NCI-H524 treated with DMSO at 0.1 percent for 48 hours (cell line): Measurements from ENCODE around the gene HSD17B8.
A peak's percentile ranks its signal among the peaks of the same experiment; 100 is the strongest.

Experiments used
- DNase-seq: peaks from one replicate; lab custom pipeline; 2025; lab: John Stamatoyannopoulos, UW

Gene HSD17B8

GRCh38 chr6:33191383-33192104, 12.9 kb upstream of the HSD17B8 start:
- DNase-seq = no peak

GRCh38 chr6:33192105-33192646, 12.3 kb upstream of the HSD17B8 start, which contains the start of gene COL11A2:
Gene COL11A2, minus strand, starts transcription at chr6:33192467. Its CDS starts 227 bp downstream, at chr6:33192240.
- DNase-seq = no peak

- DNase-seq = no peak
Observed at GRCh38 chr6:33192671-33193602, 11.5 kb upstream of the HSD17B8 start.

GRCh38 chr6:33193619-33194018, 10.8 kb upstream of the HSD17B8 start:
- no peak for DNase-seq

- no peak for DNase-seq
Observed at GRCh38 chr6:33194431-33194979, 9.9 kb upstream of the HSD17B8 start.

GRCh38 chr6:33195304-33196165, 8.9 kb upstream of the HSD17B8 start:
- DNase-seq = no peak

- DNase-seq = peak; percentile 35
Observed at GRCh38 chr6:33197431-33198048, 6.9 kb upstream of the HSD17B8 start.

GRCh38 chr6:33198159-33198852, 6.1 kb upstream of the HSD17B8 start:
- no peak for DNase-seq

- no peak for DNase-seq
Observed at GRCh38 chr6:33198853-33199436, 5.5 kb upstream of the HSD17B8 start.

- DNase-seq = no peak
Observed at GRCh38 chr6:33199687-33200218, 4.7 kb upstream of the HSD17B8 start.

- peak; percentile 88 for DNase-seq
Observed at GRCh38 chr6:33200219-33201146, 4.0 kb upstream of the HSD17B8 start, which contains the start of the genes RXRB and SLC39A7. Gene RXRB, minus strand, starts transcription at chr6:33200665. Its CDS starts 189 bp downstream, at chr6:33200476. Gene SLC39A7, plus strand, starts transcription at chr6:33200867. Its CDS starts 379 bp downstream, at chr6:33201246.

GRCh38 chr6:33201147-33201545, 3.3 kb upstream of the HSD17B8 start:
- no peak for DNase-seq

- DNase-seq = no peak
Observed at GRCh38 chr6:33201935-33202334, 2.5 kb upstream of the HSD17B8 start.

GRCh38 chr6:33202799-33203198, 1.7 kb upstream of the HSD17B8 start:
- DNase-seq = no peak

- no peak for DNase-seq
Observed at GRCh38 chr6:33203443-33204164, 851 bp upstream of the HSD17B8 start.

GRCh38 chr6:33204165-33204414, 365 bp upstream of the HSD17B8 start:
- no peak for DNase-seq

GRCh38 chr6:33205191-33206026, 954 bp downstream of the HSD17B8 start:
- DNase-seq = peak; percentile 12
